GM19468 (cell line): ENCODE measurements around the gene WRNIP1.

Source experiments
- ATAC-seq: cut with Tn5 transposase; IDR thresholded peaks from one replicate; pipeline ENCODE4 v1.9.1; 2021; ENCODE audit warnings: mild to moderate bottlenecking, moderate library complexity, moderate number of reproducible peaks; ENCODE audit not compliant: unreplicated experiment; ENCODE audit errors: extremely low read depth

The WRNIP1 gene

DNA sequence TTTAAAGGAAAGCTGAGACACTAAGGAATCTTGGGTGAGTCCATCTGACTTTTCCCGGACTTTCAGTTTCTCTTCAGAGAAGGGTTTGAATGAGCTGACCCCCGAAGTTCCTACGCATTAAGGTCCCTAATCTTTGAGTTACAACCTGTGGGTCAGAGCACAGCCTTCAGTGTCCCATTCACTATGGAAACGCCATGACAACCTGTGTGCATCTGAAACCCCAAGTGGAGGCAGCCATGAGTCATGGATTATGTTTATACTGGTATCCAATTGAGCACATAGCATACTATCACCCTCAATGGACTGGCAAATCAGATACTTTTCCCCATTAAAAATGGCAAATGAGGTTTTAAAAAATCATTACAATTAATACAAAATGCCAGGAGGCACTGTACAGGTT is 25.9 kb upstream of the WRNIP1 start:
- ATAC-seq = no peak

DNA sequence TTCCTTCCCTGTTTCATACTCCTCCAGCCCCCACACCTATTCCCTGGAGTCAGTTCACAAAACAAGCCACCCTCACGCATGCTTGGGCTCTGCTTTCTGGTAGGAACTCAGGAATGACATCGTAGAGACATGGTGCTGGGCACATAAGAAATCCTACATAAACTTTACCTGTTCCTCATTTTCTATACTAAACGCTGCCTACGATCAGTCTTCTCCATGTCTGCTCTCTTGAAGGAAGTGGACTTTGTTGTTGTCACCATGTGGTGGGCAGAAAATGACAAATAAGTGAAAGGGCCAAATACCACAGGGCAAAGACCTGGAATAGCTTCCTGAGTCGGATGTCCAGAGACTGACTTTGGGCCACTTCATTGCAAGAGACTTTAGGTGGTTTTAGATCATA is 24.6 kb upstream of the WRNIP1 start:
- ATAC-seq = no peak

DNA sequence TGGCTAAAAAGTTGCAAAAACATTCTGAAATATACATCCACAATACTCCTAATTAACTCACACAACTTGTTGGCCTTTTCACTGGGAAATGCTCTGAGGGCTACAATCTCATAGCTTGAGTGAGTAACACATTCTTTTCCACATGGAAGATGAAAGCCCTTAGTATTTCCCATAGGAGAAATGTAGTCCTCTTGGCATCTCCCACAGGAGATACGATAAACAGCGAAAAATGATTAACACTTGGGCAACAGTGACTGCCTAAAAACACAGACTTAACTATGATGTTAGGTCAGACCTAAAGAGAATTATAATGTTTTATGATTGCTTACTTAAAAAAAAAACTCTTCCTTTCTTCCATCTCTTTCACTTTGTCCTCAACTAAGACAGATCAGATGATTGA is 23.4 kb upstream of the WRNIP1 start:
- ATAC-seq = no peak

DNA sequence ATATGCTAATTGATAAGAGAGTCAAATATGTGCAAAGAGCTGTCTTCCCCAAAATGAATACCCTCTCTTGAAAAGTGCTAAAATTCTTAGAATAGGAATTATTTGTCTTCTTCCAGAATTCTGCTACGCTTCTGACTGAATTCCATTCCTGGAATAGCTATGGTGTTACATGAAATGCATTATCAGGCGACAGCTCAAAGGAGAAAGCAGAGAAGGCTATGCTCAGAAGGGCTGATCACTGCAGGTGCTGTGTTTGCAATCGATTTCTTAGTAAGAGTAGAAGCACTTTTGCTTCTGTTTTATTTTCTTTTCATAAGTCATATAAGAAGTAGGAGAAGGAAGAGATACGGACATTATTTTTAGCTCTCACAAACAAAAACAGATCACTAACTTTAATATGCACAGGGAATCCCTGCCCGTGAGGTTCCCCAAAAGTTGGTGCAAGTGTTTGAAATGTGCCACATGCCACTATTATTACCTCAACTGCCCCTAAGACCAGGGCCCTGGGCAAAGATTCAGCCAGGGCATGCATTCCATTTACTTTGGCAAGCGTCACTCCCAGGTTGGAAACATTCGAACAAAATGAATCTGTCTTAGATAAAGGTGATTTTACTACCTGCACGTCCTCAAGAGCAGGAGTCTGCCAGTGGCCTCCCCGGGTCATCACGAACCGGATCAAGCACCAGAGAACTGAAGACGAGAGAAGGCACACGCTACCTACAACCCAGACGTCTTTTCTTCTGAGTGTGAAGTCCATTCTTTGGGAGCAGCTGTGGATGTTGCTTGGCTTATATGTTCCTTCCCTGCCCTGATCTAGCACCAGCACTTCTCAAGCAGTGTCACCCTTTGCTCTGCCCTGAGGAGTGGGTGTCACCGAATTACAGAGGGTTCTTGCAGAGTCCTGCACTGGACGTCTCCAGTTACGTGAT is 21.6 kb upstream of the WRNIP1 start:
- ATAC-seq = no peak

DNA sequence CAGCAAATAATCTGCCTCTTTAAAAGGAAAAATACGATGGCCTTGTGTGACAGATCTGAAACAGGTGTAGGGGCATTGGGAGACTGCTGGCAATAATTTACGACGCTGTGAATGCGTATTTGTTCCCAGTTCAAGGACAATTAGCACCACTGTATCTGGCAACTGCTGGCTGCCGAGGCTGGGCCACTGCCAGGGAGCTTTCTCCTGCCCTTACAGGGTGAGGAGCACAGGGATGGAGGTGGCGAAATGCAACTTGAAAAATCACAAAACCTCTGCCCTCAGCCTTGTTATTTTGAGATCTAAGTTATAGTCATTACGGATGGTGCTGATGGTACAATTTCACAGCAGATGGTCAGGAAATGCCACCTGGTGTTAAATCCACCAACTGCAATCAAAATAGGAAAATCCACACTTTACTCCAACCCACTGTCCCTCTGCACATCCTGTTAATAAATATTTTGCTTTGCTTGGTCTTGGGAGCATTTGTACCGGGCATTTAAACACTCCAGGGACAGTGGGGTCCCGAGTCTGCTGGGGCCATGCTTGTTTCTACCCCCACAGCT is 20.9 kb upstream of the WRNIP1 start:
- no peak for ATAC-seq

DNA sequence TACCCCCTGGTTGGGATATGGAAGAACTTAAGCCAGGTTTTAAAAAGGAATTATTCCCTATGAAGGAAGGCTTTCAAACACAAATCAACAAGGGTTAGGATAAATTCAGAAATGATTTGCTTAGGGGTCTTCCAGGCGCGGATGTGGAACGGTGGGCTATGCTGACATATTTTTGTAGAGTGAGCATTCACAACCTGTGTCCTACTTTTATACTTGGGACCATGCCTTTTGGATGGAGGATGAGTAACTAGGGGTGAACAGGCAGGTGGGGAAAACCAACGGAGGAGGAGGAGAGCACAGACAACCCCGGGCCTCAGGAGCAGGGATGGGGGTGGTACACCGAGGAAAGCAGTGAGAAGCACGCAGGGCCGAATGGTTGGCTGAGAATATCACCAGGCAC is 20.4 kb upstream of the WRNIP1 start:
- no peak for ATAC-seq

DNA sequence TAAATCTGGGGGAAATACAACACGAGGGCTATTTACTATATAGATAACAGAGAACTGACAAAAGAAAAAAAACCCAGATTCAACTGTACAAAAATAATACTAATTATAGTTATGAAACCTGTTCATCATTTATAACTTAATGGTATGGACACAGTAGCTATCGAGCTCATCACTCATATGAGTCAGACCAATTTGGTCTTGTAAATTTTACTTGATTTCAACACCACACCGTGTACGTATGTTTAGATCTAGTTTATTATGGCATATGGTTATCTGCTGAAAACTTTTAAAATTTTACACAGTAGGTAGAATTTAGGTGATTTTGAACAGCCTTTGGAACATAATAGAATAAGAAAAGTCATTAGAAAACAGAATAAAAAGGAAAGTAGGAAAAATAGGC is 19.9 kb upstream of the WRNIP1 start:
- no peak for ATAC-seq

DNA sequence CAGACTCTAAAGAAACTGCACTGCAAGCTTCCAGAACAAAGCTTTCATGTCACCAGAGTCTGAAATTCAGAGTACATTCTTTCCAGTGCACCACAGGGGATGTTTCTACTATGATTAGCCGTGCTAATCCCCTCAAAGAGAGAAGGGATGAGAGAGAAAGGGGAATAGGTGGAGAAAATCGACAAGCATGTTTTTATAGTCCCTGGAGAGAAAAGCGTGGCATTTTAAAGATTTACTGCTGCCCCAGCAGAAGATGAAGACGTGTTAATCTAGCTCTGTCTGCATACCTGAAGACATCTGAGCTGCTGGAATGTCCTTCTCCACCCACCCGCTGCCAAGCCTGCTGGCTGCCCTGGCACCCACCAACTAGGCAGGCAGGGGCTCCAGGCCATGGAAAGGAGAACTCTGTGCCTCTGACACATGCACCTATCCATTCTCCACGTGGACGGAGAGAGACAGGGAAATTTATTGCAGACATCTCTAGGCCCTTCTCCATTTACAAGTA is 18.6 kb upstream of the WRNIP1 start:
- no peak for ATAC-seq

DNA sequence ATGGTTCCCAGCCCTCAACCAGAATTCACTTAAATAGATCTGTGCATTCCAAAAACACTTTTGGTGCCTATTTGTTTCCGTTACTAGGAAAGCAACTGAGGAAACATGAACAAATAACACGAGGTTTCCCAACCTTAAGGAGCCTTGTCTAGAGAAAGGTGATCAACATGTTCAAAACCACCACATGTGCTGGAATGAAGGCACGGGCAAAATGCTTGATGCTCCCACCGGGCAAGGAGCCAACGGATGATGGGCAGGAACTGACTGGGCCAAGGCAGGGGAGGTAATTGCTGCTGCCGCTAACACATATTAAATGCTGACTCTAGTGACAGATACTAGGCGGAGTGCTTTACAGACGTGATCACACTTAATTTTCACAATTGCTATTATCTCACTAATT is 17.0 kb upstream of the WRNIP1 start:
- no peak for ATAC-seq

DNA sequence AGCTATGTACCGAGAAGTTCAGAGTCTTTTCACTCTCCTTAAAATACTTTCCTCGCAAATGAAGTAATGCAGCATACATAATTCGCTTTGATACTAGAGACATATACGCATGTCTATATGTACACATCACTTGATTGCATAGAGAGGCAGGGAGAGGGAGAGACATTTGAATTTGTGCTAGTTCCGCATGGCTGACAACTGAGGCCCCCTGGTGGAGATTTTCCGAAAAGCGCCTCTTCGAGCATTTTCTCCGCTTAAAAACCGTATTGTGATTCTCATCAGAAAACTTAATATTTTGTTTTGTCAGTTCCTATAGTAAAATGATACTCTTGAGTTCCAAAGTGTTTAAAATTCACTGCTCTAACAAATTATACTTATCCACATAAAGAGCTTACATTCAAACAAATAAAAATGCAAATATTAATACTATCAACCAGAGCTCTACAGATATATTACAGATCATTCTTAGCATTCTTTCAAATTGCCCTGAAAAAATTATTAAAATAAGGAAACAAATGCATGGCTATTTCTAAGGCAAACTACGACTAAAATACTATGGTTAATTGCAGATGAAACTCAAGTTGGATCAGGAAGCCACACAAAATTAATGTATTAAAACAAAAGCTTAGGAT is 15.1 kb upstream of the WRNIP1 start:
- no peak for ATAC-seq

DNA sequence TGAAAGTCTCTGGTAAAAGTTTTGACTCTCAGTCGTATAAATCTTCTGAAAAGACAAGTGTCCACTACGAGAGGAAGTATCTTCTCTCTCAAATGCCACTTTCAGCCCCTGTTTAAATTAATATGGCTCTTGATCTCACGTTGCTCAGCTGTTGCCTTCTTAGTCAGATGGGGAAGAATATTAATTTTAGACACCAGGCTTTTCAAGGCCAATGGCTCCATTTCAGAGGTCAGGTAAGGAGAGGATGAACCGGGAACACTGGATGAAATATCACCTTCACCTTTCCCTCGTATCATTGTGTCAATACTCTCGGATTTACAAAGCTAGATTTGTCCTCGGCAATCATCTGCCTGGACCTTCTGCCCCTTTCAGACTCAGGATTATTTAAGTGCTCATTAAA is 14.4 kb upstream of the WRNIP1 start, which contains the start of gene MYLK4:
Gene MYLK4, minus strand, starts transcription at position 91 of the 400 bp plus-strand sequence. CDS start 1,628 bp downstream, outside the sequence.
- no peak for ATAC-seq

DNA sequence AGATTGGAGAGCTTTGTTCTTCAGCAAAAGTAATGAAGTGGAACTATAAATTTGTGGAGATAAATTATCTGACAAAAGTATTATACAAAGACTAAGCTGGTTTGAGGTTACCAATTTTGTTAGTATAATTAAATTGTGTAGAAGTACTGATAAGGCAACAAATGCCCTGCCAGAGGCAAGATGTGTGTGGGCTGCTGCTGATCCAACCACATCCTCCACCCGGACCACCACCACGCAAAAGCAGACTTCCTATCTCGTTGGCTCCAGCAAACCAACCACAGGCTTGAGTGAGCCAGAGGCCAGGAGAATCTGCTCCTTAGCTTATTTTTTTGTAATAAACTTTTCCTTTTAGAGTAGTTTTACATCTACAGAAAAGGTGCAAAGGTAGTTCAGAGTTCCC is 13.3 kb upstream of the WRNIP1 start:
- ATAC-seq = no peak

DNA sequence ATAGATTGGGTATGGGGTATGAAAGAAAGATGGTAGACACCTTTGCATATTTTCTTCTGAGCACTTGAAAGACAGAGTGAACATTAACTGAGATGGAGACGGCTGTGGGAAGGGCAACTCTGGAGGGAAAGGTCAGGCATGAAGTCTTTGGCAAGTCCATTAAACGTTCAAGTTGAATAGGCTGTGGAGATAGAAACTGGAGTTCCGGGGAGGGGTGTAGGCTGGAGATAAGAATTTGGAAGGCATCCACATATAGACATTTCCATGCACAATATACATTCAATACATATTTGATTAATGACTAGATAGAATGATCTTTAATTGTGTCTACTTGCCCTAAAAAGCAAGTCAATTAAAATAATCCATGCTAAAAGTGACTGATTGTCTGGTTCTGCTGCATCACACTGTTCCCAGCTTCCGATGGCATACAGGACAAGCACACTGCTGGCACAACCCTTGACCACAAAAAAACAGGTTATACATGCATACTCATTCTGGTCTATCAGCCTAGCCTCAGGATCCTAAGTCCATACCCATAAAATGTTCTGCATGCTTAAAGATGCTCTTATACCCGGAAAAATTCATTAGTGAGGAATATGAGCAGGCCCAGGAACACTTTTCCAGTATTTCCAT is 12.6 kb upstream of the WRNIP1 start:
- ATAC-seq = no peak

DNA sequence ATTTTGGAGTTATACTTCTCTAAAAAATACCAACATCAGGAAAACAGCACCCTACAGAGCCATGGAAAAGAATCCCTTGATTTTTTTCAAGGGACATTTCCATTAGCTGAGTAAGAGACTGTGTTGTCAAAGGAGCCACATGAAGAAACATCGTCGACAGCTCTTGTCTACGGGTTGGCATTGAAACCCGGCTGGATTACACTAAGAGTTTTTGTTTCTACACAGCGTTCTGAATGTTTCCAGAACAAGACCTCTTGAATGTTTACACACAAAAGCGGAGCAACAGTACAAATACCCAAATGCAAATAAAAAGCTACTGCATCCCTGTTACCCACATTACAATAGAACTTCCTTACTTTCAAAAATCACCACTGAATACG is 12.1 kb upstream of the WRNIP1 start:
- ATAC-seq = no peak

DNA sequence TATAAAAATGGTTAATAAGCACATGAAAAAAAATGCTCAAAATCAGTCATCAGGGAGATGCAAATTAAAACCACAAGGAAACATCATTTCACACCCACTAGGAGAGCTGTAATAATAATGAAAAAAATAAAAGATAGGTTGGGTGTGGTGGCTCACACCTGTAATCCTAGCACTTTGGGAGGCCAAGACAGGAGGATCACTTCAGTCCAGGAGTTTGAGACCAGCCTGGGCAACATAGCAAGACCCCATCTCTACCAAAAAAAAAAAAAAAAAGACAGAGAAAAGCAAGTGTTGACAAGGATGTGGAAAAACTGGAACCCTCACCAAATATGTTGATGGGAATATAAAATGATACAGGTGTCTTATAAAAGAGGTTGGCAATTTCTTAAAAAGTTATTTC is 11.4 kb upstream of the WRNIP1 start:
- ATAC-seq = no peak

DNA sequence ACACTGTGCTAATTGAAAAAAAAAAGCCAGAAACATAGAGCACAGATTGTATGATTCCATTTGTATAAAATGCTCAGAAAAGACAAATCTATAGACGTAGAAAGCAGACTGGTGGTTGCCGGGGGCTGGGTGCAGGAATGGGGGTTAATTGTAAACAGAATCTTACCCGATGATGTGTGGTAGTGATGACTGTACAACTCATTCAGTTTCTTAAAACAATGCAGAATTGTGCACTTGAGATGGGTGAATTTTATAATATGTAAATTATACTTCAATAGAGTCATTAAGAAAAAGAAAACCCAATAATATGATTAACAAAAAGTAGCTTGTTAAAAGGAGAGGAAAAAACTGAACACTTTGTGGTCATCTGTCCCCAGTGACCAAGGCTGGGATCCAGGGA is 10.8 kb upstream of the WRNIP1 start:
- ATAC-seq = no peak

DNA sequence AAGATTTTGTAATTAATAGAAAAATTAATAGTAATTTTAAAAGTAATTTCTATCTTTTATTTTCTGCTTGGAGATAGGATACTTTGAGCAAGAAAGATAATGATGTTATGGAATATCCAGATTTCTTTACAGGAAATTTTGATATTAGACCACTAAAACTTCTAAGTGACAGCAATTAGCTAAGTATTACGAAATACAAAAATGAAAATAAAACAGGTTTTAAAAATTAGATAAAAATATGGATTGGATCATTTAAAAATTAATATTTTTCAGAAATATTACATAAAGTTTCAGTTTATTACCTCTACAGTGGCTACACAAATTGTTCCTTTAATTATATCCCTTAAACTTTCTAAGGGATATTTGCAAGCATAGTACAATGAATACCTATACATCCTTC is 10.3 kb upstream of the WRNIP1 start:
- ATAC-seq = no peak

DNA sequence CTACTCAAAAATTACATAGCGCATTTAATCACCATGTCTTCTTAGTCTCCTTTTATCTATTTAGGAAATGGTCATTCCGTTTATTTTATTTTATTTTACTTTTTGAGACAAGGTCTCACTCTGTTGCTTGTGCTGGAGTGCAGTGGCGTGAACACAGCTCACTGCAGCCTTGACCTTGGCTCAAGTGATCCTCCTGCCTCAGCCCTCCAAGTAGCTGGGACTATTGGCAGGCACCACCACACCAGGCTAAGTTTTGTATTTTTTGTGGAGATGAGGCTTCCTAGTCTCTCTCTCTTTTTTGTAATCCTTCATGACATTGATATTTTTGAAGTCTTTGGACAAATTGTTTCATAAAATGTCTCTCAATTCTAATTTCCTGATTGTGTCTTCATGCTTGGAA is 9.7 kb upstream of the WRNIP1 start:
- no peak for ATAC-seq

DNA sequence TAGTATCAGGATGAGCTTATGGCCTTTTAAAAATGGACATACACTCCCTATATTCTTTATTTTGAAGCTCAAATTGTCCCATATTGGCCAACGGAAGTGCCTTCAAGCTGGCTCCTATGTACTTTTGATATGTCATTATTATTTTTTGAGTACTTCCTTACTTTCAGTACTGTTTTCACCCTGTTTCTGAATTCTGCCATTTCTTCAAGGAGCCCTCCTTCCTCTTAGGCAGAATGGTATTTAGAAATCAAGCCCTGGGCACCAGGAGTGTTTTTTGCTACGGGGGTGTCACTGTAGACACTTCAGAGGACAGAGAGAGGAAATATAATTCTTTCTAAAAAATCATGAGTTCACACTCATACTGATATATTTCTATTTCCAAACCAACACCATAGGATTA is 9.0 kb upstream of the WRNIP1 start:
- no peak for ATAC-seq

DNA sequence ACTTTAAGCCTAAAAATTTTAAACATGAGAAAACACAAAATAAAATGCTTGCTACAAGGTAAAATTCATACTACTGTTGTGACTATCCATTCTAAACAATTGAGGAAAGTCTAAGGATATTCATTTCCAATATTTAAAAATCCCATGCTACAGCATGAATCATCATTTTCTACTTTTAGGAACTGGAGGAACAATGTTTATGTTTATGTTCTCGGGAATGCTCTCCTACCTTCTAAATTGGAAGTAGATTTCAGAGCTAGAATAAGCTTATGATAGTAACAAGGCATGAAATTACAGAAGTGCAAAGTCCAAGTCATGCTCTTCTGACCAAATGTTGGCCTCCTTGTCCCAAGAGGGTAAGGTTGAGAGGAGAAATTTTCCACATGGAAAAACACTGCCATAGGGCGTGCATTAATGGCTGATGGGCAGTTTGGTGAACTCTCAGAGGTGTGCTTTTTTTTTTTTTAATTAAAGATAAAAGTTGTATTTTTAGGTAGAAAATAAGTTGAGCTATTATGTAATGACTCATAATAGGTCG is 8.4 kb upstream of the WRNIP1 start:
- ATAC-seq = no peak
